GM12878 (cell line): ENCODE data around the gene NPIPB8.

ENCODE experiments used
- E2F8 ChIP-seq: fragments of 450-650 bp; IDR thresholded peaks from 2 replicates; pipeline ENCODE4 v1.6.1; 2018; ENCODE audit warnings: mild to moderate bottlenecking, low read depth, moderate library complexity; ENCODE audit not compliant: partially characterized antibody
- EP300 ChIP-seq, 2 experiments: fragments of 150-350 bp in 1 of 2; IDR thresholded peaks; 2 replicates each; pipeline ENCODE4 v1.6.1; 2011 to 2012; ENCODE audit warnings: low read depth in 2 of 2, low read length in 2 of 2, borderline replicate concordance in 1 of 2, improper control_type of control experiment in 1 of 2, inconsistent platforms in 1 of 2; ENCODE audit not compliant: control insufficient read depth in 1 of 2
- ESRRA ChIP-seq: IDR thresholded peaks from 2 replicates; pipeline ENCODE4 v1.6.1; 2012; ENCODE audit warnings: mild to moderate bottlenecking, low read length, improper control_type of control experiment
- FOS ChIP-seq: IDR thresholded peaks from 3 replicates; pipeline ENCODE4 v1.6.1; 2011; ENCODE audit warnings: borderline replicate concordance; ENCODE audit not compliant: insufficient read length; ENCODE audit errors: extremely low read depth
- GABPA ChIP-seq: IDR thresholded peaks from 2 replicates; pipeline ENCODE4 v1.6.1; 2014; ENCODE audit warnings: antibody characterized with exemption, low read depth, mild to moderate bottlenecking, inconsistent platforms
- MYC ChIP-seq: IDR thresholded peaks from 2 replicates; pipeline ENCODE4 v1.6.1; 2011; ENCODE audit warnings: mild to moderate bottlenecking, low read length, moderate library complexity, inconsistent platforms; ENCODE audit not compliant: insufficient read depth, insufficient replicate concordance, insufficient read length, severe bottlenecking
- POLR2A ChIP-seq: IDR thresholded peaks from 2 replicates; pipeline ENCODE4 v1.6.1; 2011; ENCODE audit warnings: low read depth, mild to moderate bottlenecking, low read length
- TARDBP ChIP-seq: IDR thresholded peaks from 2 replicates; pipeline ENCODE4 v1.6.1; 2016; ENCODE audit warnings: borderline replicate concordance
- YBX1 ChIP-seq: fragments of 450-650 bp; IDR thresholded peaks from 2 replicates; pipeline ENCODE4 v1.6.1; 2016; ENCODE audit warnings: antibody characterized with exemption
- TF ChIP-seq, protein P1 (sequence below): IDR thresholded peaks from 2 replicates; pipeline ENCODE4 v1.6.1; 2011; ENCODE audit warnings: mild to moderate bottlenecking, low read depth, low read length, moderate library complexity; ENCODE audit not compliant: insufficient replicate concordance
- TF ChIP-seq, protein P2 (sequence below), 3 experiments: IDR thresholded peaks in 2 of 3; conservative IDR thresholded peaks in 1 of 3; 2 replicates each; pipeline ENCODE4 v1.5.1; 2011; ENCODE audit warnings: low read depth in 3 of 3, low read length in 3 of 3, mild to moderate bottlenecking in 3 of 3, control low read depth in 2 of 3, moderate library complexity in 2 of 3, inconsistent platforms in 1 of 3, mixed read lengths in 1 of 3; ENCODE audit not compliant: control insufficient read depth in 2 of 3, insufficient read depth in 1 of 3; ENCODE audit errors: extremely low read depth in 1 of 3
- TF ChIP-seq, protein P3 (sequence below): IDR thresholded peaks from 2 replicates; pipeline ENCODE4 v1.6.1; 2012; ENCODE audit warnings: low read length, inconsistent platforms
- TF ChIP-seq, protein P4 (sequence below): fragments of 450-650 bp; IDR thresholded peaks from 2 replicates; pipeline ENCODE4 v1.6.1; 2017; ENCODE audit warnings: antibody characterized with exemption, mild to moderate bottlenecking, moderate library complexity
- TF ChIP-seq, protein P5 (sequence below): IDR thresholded peaks from 2 replicates; pipeline ENCODE4 v1.6.1; 2011; ENCODE audit warnings: borderline replicate concordance, low read depth, mild to moderate bottlenecking, moderate library complexity, mixed read lengths, low read length; ENCODE audit not compliant: insufficient read depth; ENCODE audit errors: extremely low read length

DNA sequence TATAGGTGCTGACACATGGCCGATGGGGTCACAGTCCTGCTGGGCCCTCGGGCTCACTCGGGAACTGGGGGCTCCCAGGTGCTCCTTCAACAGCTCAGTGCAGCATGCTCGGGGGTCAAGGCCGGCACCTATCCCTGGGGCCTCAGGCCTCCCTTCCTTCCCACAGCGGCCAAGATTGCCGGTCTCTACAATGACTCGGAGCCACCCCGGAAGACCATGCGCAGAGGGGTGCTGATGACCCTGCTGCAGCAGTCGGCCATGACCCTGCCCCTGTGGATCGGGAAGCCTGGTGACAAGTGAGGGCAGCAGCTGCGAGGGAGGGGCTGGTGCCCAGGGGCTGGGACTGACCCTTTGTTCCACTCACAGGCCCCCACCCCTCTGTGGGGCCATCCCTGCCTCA is 47.9 kb upstream of the NPIPB8 start:
- TF ChIP-seq, protein P1, sequence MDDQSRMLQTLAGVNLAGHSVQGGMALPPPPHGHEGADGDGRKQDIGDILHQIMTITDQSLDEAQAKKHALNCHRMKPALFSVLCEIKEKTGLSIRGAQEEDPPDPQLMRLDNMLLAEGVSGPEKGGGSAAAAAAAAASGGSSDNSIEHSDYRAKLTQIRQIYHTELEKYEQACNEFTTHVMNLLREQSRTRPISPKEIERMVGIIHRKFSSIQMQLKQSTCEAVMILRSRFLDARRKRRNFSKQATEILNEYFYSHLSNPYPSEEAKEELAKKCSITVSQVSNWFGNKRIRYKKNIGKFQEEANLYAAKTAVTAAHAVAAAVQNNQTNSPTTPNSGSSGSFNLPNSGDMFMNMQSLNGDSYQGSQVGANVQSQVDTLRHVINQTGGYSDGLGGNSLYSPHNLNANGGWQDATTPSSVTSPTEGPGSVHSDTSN = no peak
- TF ChIP-seq, protein P2, sequence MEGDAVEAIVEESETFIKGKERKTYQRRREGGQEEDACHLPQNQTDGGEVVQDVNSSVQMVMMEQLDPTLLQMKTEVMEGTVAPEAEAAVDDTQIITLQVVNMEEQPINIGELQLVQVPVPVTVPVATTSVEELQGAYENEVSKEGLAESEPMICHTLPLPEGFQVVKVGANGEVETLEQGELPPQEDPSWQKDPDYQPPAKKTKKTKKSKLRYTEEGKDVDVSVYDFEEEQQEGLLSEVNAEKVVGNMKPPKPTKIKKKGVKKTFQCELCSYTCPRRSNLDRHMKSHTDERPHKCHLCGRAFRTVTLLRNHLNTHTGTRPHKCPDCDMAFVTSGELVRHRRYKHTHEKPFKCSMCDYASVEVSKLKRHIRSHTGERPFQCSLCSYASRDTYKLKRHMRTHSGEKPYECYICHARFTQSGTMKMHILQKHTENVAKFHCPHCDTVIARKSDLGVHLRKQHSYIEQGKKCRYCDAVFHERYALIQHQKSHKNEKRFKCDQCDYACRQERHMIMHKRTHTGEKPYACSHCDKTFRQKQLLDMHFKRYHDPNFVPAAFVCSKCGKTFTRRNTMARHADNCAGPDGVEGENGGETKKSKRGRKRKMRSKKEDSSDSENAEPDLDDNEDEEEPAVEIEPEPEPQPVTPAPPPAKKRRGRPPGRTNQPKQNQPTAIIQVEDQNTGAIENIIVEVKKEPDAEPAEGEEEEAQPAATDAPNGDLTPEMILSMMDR (IDR thresholded peaks at IDR 0.05 in 2 of 3, conservative IDR thresholded peaks at IDR 0.05 in 1 of 3; ENCODE audit: control insufficient read depth in 2 of 3, extremely low read depth in 1 of 3, insufficient read depth in 1 of 3, low read depth in 3 of 3, low read length in 3 of 3) = no peak
- TF ChIP-seq EP300 (IDR thresholded peaks at IDR 0.05; ENCODE audit: borderline replicate concordance in 1 of 2, control insufficient read depth in 1 of 2, low read depth in 2 of 2, low read length in 2 of 2) = no peak
- no peak for TF ChIP-seq YBX1
- TF ChIP-seq GABPA = no peak
- no peak for TF ChIP-seq POLR2A
- TF ChIP-seq ESRRA = no peak
- TF ChIP-seq, protein P3, sequence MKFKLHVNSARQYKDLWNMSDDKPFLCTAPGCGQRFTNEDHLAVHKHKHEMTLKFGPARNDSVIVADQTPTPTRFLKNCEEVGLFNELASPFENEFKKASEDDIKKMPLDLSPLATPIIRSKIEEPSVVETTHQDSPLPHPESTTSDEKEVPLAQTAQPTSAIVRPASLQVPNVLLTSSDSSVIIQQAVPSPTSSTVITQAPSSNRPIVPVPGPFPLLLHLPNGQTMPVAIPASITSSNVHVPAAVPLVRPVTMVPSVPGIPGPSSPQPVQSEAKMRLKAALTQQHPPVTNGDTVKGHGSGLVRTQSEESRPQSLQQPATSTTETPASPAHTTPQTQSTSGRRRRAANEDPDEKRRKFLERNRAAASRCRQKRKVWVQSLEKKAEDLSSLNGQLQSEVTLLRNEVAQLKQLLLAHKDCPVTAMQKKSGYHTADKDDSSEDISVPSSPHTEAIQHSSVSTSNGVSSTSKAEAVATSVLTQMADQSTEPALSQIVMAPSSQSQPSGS = no peak
- TF ChIP-seq, protein P4, sequence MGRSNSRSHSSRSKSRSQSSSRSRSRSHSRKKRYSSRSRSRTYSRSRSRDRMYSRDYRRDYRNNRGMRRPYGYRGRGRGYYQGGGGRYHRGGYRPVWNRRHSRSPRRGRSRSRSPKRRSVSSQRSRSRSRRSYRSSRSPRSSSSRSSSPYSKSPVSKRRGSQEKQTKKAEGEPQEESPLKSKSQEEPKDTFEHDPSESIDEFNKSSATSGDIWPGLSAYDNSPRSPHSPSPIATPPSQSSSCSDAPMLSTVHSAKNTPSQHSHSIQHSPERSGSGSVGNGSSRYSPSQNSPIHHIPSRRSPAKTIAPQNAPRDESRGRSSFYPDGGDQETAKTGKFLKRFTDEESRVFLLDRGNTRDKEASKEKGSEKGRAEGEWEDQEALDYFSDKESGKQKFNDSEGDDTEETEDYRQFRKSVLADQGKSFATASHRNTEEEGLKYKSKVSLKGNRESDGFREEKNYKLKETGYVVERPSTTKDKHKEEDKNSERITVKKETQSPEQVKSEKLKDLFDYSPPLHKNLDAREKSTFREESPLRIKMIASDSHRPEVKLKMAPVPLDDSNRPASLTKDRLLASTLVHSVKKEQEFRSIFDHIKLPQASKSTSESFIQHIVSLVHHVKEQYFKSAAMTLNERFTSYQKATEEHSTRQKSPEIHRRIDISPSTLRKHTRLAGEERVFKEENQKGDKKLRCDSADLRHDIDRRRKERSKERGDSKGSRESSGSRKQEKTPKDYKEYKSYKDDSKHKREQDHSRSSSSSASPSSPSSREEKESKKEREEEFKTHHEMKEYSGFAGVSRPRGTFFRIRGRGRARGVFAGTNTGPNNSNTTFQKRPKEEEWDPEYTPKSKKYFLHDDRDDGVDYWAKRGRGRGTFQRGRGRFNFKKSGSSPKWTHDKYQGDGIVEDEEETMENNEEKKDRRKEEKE = no peak
- no peak for TF ChIP-seq MYC
- TF ChIP-seq E2F8 = no peak
- TF ChIP-seq TARDBP = no peak
- no peak for TF ChIP-seq FOS
- TF ChIP-seq, protein P5, sequence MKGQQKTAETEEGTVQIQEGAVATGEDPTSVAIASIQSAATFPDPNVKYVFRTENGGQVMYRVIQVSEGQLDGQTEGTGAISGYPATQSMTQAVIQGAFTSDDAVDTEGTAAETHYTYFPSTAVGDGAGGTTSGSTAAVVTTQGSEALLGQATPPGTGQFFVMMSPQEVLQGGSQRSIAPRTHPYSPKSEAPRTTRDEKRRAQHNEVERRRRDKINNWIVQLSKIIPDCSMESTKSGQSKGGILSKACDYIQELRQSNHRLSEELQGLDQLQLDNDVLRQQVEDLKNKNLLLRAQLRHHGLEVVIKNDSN = no peak
